Measurements from ENCODE around the gene MPPED2.

The MPPED2 gene

GRCh38 chr11:30406978-30407762, 179.0 kb downstream of the MPPED2 start:
- no peak for DNase-seq

GRCh38 chr11:30405385-30405784, 180.8 kb downstream of the MPPED2 start:
- DNase-seq: no peak

- no peak for DNase-seq
Measured at GRCh38 chr11:30404136-30404535, 182.0 kb downstream of the MPPED2 start.

- DNase-seq: no peak
Measured at GRCh38 chr11:30395751-30396150, 190.4 kb downstream of the MPPED2 start.

DNA sequence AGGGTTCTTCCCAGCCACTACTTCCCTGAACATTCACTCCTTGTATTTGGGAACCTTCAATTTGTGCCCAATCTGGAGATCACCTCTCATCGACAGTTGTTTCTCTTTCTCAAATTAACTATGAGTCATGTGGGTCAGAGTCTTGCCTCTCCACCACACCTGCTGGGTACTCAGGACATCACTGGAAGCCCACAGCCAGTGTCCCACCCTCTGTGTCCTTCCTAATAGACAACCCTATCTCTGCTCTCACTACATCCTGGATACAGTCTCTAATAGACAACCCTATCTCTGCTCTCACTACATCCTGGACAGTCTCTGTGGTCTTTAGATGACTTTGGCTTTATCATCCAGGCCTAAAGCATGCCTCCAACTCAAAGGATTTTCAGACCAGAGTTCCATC, 193.1 kb downstream of the MPPED2 start:
- DNase-seq: no peak

DNA sequence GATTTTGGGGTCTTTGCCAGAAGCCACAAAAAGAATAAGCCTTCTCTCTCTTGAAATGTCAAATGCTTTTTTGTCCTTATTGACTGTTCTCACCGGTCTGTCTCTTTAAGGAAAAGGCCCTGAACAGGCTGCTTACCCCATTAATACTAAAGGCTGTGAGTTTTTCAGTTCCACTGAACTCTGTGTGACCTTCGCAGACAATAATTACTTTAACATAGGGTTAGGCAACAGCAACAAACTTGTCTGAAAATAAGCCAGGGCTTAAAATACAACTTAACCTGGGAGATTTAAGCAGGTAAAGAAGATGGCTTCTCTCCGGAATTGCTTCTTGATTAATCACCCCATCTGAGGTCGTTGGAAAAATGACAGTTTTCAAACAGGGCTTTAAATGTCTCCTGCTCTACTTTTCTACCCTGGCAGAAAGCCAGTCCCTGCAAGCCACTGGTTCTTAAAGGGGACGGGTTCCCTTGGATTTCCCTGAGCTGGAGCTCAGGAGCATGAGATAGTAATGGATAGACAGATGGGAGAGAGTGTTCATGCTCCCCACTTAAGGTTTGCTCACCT, 193.8 kb downstream of the MPPED2 start:
- DNase-seq: no peak

DNA sequence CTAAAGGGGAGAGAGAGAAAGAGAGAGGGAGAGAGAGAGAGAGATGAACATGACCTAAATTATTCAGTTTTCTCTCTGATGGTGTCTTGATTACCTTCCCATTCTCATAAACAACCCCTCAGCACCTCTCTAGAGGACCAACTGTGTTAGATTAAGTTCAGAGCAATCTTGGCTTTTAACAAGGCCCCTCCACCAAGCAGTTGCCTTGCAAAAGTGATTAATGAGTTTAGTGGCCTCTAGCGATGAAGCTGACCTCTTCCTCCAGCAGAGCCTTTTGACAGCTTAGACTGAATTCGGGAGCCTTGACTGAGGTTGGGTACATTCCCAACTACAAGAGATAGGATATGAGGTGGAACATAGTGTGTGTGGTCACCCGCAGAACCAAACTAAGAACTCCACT, 197.2 kb downstream of the MPPED2 start:
- no peak for DNase-seq

GRCh38 chr11:30387891-30388861, 198.0 kb downstream of the MPPED2 start:
- no peak for DNase-seq

DNA sequence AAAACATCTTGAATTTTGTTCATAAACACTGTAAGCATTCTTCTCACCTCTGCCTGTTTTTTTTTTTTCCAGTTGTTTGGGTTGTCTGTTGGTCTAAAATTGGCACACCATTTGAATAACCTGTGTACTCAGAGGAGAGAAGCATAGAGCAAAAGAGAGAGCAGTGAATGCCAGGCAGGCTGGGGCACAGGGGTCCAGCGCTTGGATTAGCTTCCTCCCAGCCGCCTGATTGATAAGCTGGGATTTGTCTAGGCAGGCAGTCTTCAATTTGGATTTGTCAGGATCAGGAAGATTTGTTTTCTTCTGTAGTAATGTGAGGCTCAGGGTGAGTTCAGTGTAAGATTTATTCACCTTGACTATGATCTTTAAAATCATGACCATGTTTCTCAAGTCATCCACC, 204.3 kb downstream of the MPPED2 start:
- DNase-seq: no peak

DNA sequence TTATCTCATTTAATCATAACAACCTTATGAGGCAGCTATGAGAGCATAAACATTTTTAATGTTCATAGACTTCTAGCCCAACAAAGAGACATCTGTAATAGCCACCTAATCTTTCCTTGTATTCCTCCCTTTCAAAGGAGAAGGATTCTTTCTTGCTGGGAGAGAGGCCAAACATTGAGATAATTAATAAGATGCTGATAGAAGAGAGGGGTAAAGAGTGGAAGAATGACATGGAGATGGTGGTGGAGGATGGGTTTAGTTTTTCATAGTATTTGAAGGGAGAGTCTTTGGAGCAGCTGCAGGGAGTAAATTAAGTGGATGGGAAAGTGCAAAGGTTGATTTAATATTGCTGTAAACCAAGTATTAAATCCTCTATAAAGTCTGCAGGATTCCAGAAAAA, 205.3 kb downstream of the MPPED2 start:
- DNase-seq: no peak

GRCh38 chr11:30377347-30377746, 208.8 kb downstream of the MPPED2 start:
- no peak for DNase-seq

DNA sequence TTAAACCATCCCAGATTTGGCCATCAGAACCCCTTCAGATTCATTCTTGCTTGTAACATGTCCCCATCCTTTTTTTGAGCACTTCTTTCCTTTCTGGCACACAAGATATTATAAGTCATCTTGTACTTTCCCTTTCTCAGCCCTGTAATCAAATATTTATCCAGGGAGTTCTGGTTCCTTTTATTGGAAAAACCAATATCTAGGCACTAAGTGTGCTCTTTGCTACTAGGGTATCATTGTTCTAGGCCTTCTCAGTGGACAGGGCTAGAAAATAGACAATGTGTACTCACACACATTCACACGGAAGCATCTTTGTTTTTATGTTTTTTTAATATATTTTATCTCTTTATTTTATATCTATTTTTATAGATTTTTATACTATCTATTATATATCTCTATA, 216.0 kb downstream of the MPPED2 start:
- DNase-seq: no peak

DNA sequence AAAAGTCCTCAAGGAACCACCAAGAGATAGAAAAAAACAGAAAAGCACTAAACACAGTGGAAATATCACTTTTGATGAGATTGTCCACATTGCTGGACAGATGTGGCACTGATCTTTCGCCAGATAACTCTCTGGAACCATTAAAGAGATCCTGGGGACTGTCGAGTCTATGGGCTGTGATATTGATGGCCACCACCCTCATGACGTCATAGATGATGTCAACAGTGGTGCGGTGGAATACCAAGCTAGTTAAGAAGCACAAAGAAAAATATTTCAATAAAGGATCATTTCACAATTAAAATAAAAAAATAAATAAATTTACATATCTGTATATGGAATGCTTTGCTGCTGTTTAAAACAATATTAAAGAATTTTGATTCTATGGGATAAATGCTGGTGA, 217.8 kb downstream of the MPPED2 start:
- no peak for DNase-seq

DNA sequence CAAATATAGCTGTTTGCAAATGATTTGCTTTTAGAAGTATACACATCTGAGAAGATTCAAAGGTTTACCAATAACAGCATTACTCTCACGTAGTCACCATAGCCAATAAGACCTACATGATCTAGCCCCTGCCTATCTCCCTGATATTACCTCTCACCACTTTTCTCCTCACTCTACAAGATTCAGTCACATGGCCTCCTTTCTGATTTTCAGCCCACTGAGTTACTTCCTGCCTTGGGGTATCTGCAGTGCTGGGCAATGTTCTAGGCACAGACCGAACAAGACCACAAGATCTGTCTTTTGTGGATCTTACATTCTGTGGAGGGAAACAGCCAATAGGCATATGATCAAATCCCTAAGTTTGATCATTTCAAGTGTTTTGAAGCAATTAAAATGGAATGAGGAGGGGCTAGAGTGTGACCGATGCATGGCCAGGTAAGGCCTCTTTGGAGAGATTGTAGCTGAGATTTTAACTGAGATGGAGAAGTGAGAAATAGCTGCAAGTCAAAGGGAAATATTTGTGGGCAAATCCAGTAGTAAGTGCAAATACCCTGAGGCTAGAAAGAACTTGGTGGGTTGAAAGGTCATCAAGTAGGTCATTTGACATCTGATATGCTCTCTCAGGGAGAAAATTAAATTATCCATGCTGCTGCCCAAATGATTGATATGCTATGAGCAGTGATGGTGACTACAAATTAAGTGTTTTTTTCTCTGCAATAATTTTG, 220.2 kb downstream of the MPPED2 start:
- DNase-seq: no peak

GRCh38 chr11:30364837-30365482, 221.2 kb downstream of the MPPED2 start:
- DNase-seq: no peak

DNA sequence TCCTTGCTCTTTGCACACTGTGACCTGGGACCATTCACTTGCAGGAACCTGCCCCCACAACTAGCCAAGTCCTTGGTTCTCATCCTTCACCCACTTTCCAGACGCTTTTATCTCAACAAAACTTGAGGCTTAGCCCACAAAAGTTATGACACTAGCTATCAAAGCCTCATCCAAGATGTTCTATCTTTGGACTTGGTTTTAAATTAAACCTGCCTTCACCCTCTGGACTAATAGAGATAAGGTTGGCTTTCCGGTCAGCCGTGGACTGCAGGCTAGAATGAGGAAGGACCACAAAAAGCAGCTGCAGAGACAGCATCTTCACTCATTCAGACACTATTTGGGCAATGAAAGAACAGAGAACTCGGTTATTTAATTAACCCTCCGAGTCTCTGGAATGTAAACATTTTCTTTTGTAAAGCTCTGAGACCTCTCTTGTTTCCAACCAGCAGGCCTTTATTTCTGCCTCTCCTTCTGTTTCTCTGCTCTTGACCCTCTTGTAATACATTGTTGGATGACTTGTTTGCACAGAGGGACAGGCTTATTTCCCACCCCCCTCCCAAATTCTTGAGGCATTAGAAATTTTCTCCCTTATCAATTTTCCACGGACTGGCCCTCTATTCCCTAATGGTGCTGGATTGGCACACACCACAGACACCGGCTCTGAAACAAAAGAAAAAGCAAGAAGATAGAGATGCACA, 221.9 kb downstream of the MPPED2 start:
- no peak for DNase-seq

- no peak for DNase-seq
Measured at GRCh38 chr11:30360741-30361140, 225.4 kb downstream of the MPPED2 start.

Data from stimulated activated naive CD4-positive, alpha-beta T cell (primary cell).